Lower lobe of right lung (tissue), 2 donors: ENCODE data around the gene PROC. TPM values are rescaled to one million over a fixed set of nuclear protein-coding genes. Genes with fewer than 3 reads are reported as not detected.

Experiments used
- ATAC-seq, 2 donors: fragments of 200-7000 bp; cut with Tn5 transposase; one replicate each; pipeline ENCODE4 v1.9.1; 2020 to 2022; ENCODE audit warnings: mild to moderate bottlenecking in 2 of 2, moderate library complexity in 2 of 2
- DNase-seq: peaks from one replicate; pipeline ENCODE4 v3.0.0-alpha.2; 2020
- H3K27ac ChIP-seq: fragments of 200-600 bp; one replicate; pipeline ENCODE4 v1.8.0; 2022
- H3K27me3 ChIP-seq: fragments of 200-600 bp; one replicate; pipeline ENCODE4 v1.8.0; 2022; ENCODE audit warnings: low read depth
- H3K36me3 ChIP-seq: fragments of 200-600 bp; one replicate; pipeline ENCODE4 v1.8.0; 2022; ENCODE audit warnings: mild to moderate bottlenecking
- H3K4me1 ChIP-seq: fragments of 200-600 bp; one replicate; pipeline ENCODE4 v1.8.0; 2022
- H3K4me3 ChIP-seq: fragments of 200-600 bp; one replicate; pipeline ENCODE4 v1.8.0; 2022; ENCODE audit warnings: mild to moderate bottlenecking
- H3K9me3 ChIP-seq: fragments of 200-600 bp; one replicate; pipeline ENCODE4 v1.8.0; 2022
- CTCF ChIP-seq: fragments of 200-600 bp; IDR thresholded peaks from one replicate; pipeline ENCODE4 v1.8.0; 2022; ENCODE audit warnings: antibody characterized with exemption, mild to moderate bottlenecking
- intact Hi-C: fragments of 100-400 bp; cut with DNase I; formaldehyde crosslinking; loops from one replicate; pipeline ENCODE4 v1.11.0; 2022
- total RNA-seq: library from RNA; stranded (reverse); fragmentation: NEBNext Ultra II Directional; extraction: Animal tissue kit (Norgen Biotek cat#: 25700); gene quantifications from one replicate; pipeline ENCODE4 v1.2.1, GENCODE V29; 2021
- donor health status: DM: no; HTN: yes; CAD: no; lungs with severe emphysema.

PROC gene
- total RNA-seq, 1 donor from 2014 or later, result not detected

DNA sequence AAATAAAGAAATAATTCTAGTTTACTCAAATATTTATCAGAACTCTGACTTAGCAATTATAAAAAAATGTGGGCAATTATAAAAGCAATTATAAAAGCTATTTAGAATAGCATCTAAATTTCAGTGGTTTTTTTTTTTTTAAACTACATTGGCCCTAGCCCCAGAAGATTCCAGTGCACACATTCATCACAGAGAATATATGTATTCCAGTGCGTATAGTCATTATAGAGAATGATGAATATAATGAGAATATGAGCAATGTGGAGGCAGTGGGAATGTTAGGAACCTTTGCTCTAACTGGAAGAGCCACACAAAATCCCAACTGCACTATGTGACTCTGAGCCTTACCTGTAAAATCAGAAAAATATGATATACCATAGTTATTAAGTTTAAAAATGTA, 41.0 kb upstream of the PROC start:
- peaks cover 17% of the 10 kb centered on the region for H3K9me3 ChIP-seq
- H3K36me3 ChIP-seq, result no peaks in the 10 kb centered on the region
- H3K4me1 ChIP-seq, result peaks cover 19% of the 10 kb centered on the region
- H3K27ac ChIP-seq, result no peak overlapping the region
- no peaks in the 10 kb centered on the region for H3K27me3 ChIP-seq
- no peak for TF ChIP-seq CTCF
- DNase-seq (no peak), ATAC-seq (no peak)
- H3K4me3 ChIP-seq, result no peak overlapping the region
- intact Hi-C loops, result no loop called here

DNA sequence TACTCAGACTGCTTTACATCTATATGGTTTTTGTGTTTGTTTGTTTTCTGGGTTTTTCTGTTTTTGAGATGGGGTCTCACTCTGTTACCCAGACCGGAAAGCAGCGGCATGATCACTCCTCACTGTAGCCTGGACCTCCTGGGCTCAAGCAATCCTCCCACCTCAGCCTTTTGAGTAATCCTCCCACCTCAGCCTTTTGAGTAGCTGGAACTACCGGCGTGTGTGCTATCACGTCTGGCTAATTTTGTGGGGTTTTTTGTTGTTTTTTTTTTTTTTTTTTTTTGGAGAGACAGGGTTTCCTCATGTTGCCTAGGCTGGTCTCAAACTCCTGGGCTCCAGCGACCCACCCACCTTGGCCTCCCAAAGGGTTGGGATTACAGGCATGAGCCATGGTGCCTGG, 39.5 kb upstream of the PROC start:
- H3K36me3 ChIP-seq, result no peaks in the 10 kb centered on the region
- H3K4me1 ChIP-seq, result peaks cover 24% of the 10 kb centered on the region
- H3K9me3 ChIP-seq, result peaks cover 7% of the 10 kb centered on the region
- no peaks in the 10 kb centered on the region for H3K27me3 ChIP-seq
- H3K4me3 ChIP-seq, result no peak overlapping the region
- intact Hi-C loops, result no loop called here
- DNase-seq, result no peak
- TF ChIP-seq CTCF, result no peak
- H3K27ac ChIP-seq, result no peak overlapping the region
- ATAC-seq, result no peak

- H3K9me3 ChIP-seq, result no peaks in the 10 kb centered on the region
- no peaks in the 10 kb centered on the region for H3K27me3 ChIP-seq
- peaks cover 28% of the 10 kb centered on the region for H3K4me1 ChIP-seq
- no peaks in the 10 kb centered on the region for H3K36me3 ChIP-seq
- no peak for DNase-seq
- no peak for ATAC-seq
- no peak overlapping the region for H3K27ac ChIP-seq
- H3K4me3 ChIP-seq, result no peak overlapping the region
- no peak for TF ChIP-seq CTCF
- intact Hi-C loops, result no loop called here
Observed at GRCh38 chr2:127379712-127380355, 38.4 kb upstream of the PROC start.

GRCh38 chr2:127381762-127382161, 36.5 kb upstream of the PROC start:
- Histone ChIP-seq H3K4me3 (no peak overlapping the region), H3K27ac (no peak overlapping the region), H3K4me1 (peaks cover 47% of the 10 kb centered on the region), H3K36me3 (no peaks in the 10 kb centered on the region), H3K27me3 (no peaks in the 10 kb centered on the region), H3K9me3 (no peaks in the 10 kb centered on the region)
- DNase-seq, result no peak
- TF ChIP-seq CTCF, result no peak
- ATAC-seq, result no peak
- intact Hi-C loops, result no loop called here

- H3K27ac ChIP-seq, result no peak overlapping the region
- no peak overlapping the region for H3K4me3 ChIP-seq
- H3K9me3 ChIP-seq, result no peaks in the 10 kb centered on the region
- H3K36me3 ChIP-seq, result no peaks in the 10 kb centered on the region
- ATAC-seq, result no peak
- no peak for TF ChIP-seq CTCF
- no peak for DNase-seq
- H3K27me3 ChIP-seq, result no peaks in the 10 kb centered on the region
- H3K4me1 ChIP-seq, result peaks cover 46% of the 10 kb centered on the region
- intact Hi-C loops, result no loop called here
Observed at GRCh38 chr2:127382831-127383230, 35.4 kb upstream of the PROC start.
